HG02798 (cell line): ENCODE results near the gene IL21R.

Experiments used
- ATAC-seq: cut with Tn5 transposase; IDR thresholded peaks from one replicate; pipeline ENCODE4 v1.9.1; 2021; ENCODE audit warnings: mild to moderate bottlenecking; ENCODE audit not compliant: unreplicated experiment, poor library complexity

The IL21R gene

GRCh38 chr16:27401768-27402568 is at the start of gene IL21R:
Gene IL21R, plus strand, starts transcription at chr16:27402174. Its CDS starts 27,898 bp downstream, at chr16:27430072.
- peak; percentile 70 for ATAC-seq

- no peak for ATAC-seq
Measured at GRCh38 chr16:27353853-27354252, 48.1 kb upstream of the IL21R start.

GRCh38 chr16:27355610-27356009 is 46.4 kb upstream of the IL21R start:
- ATAC-seq, result no peak

GRCh38 chr16:27356794-27357193 is 45.2 kb upstream of the IL21R start:
- ATAC-seq, result no peak

- no peak for ATAC-seq
Measured at GRCh38 chr16:27359051-27359450, 42.9 kb upstream of the IL21R start.

GRCh38 chr16:27359615-27360014 is 42.4 kb upstream of the IL21R start:
- no peak for ATAC-seq

GRCh38 chr16:27361987-27362386 is 40.0 kb upstream of the IL21R start:
- no peak for ATAC-seq

- ATAC-seq, result no peak
Measured at GRCh38 chr16:27362570-27363245, 39.3 kb upstream of the IL21R start.

- ATAC-seq, result no peak
Measured at GRCh38 chr16:27363246-27363632, 38.7 kb upstream of the IL21R start.

- ATAC-seq, result no peak
Measured at GRCh38 chr16:27363797-27364196, 38.2 kb upstream of the IL21R start.

GRCh38 chr16:27364493-27365141 is 37.4 kb upstream of the IL21R start:
- ATAC-seq, result no peak

GRCh38 chr16:27365142-27366089 is 36.6 kb upstream of the IL21R start:
- no peak for ATAC-seq

- no peak for ATAC-seq
Measured at GRCh38 chr16:27366687-27367460, 35.1 kb upstream of the IL21R start.

GRCh38 chr16:27367461-27368357 is 34.3 kb upstream of the IL21R start:
- ATAC-seq, result peak; percentile 67

GRCh38 chr16:27368358-27368722 is 33.6 kb upstream of the IL21R start:
- no peak for ATAC-seq

- no peak for ATAC-seq
Measured at GRCh38 chr16:27369806-27370205, 32.2 kb upstream of the IL21R start.

GRCh38 chr16:27370318-27370717 is 31.7 kb upstream of the IL21R start:
- ATAC-seq, result no peak

- no peak for ATAC-seq
Measured at GRCh38 chr16:27373312-27373711, 28.7 kb upstream of the IL21R start.
